Heart right ventricle (tissue), 16 donors: ENCODE data around the gene FAM20C. TPM values are rescaled to one million over a fixed set of nuclear protein-coding genes. Genes with fewer than 3 reads are reported as not detected.

Source experiments
- ATAC-seq, 8 donors: fragments of 200-7000 bp; cut with Tn5 transposase; one replicate each; pipeline ENCODE4 v1.9.1; 2020; ENCODE audit warnings: mild to moderate bottlenecking in 8 of 8, moderate library complexity in 8 of 8, moderate number of reproducible peaks in 1 of 8
- DNase-seq, 2 donors: peaks; one replicate each; pipeline ENCODE4 v3.0.0-alpha.2; 2020
- H3K27ac ChIP-seq, 10 donors: fragments of 200-600 bp; sonication (generic) in 2 of 10; one replicate each; pipeline versions ENCODE4 v1.5.0 to v1.8.0; 2020 to 2022; ENCODE audit warnings: mild to moderate bottlenecking in 3 of 10
- H3K27me3 ChIP-seq, 7 donors: fragments of 200-600 bp; one replicate each; pipeline ENCODE4 v1.8.0; 2021 to 2022; ENCODE audit warnings: mild to moderate bottlenecking in 2 of 7
- H3K36me3 ChIP-seq, 9 donors: fragments of 200-600 bp; sonication (generic) in 1 of 9; one replicate each; pipeline versions ENCODE4 v1.5.0 to v1.8.0; 2020 to 2022; ENCODE audit warnings: mild to moderate bottlenecking in 2 of 9
- H3K4me1 ChIP-seq, 9 donors: fragments of 200-600 bp; sonication (generic) in 1 of 9; one replicate each; pipeline versions ENCODE4 v1.5.0 to v1.8.0; 2020 to 2022; ENCODE audit warnings: mild to moderate bottlenecking in 4 of 9
- H3K4me3 ChIP-seq, 10 donors: fragments of 200-600 bp; sonication (generic) in 2 of 10; one replicate each; pipeline versions ENCODE4 v1.5.0 to v1.8.0; 2020 to 2022; ENCODE audit warnings: mild to moderate bottlenecking in 7 of 10, moderate library complexity in 2 of 10
- H3K9me3 ChIP-seq, 11 donors: fragments of 200-600 bp in 10 of 11; sonication (generic) in 2 of 11; one replicate each; pipeline versions ENCODE4 v1.5.0 to v1.8.0; 2013 to 2022; ENCODE audit warnings: mild to moderate bottlenecking in 2 of 11, control low read depth in 1 of 11, moderate library complexity in 1 of 11
- WGBS, 2 donors: extraction: QIAGEN DNeasy Blood & Tissue Kit; methylation state at CpG; one replicate each; pipeline ENCODE4 v1.1.7; 2013; ENCODE audit warnings: inconsistent platforms in 1 of 2; 5-methylcytosine and 5-hydroxymethylcytosine counted together
- intact Hi-C, 10 donors: fragments of 100-400 bp; cut with DNase I; formaldehyde crosslinking; loops; one replicate each; pipeline versions ENCODE4 v1.11.1 to v1.14.2; 2022
- polyA plus RNA-seq, 2 donors: library from polyadenylated mRNA; stranded (reverse); fragments of 200-250 nt; gene quantifications; one replicate each; pipeline ENCODE4 v1.2.3, GENCODE V29; 2013
- total RNA-seq, 10 donors: library from RNA; stranded (reverse); fragmentation: NEBNext Ultra II Directional in 3 of 10; extraction: Animal tissue kit (Norgen Biotek cat#: 25700) in 3 of 10; gene quantifications; one replicate each; pipeline versions ENCODE4 v1.2.1 to v1.2.4, GENCODE V29; 2021 to 2023
- TF ChIP-seq, protein P1 (sequence below), 9 donors: fragments of 200-600 bp; sonication (generic) in 2 of 9; IDR thresholded peaks; one replicate each; pipeline versions ENCODE4 v1.5.0 to v1.8.0; 2021 to 2022; ENCODE audit warnings: antibody characterized with exemption in 9 of 9, mild to moderate bottlenecking in 5 of 9, moderate library complexity in 1 of 9
- donor health status: Arrhythmogenic right ventricular cardiomyopathy.
- donor health status: ischemic (EF 13 %, LVEDD 7.1; RV severe dilation, severe dysfunction).
- donor health status: healthy with polysubstance abuse.
- donor health status: DM: no; HTN: yes; CAD: no.
- donor health status: DM: no; HTN: no; CAD: no.
- donor health status: ischemic (EF 25% LVEDD 6.9; RV normal size, moderate dysfunction).
- donor health status: ischemic (EF 25% LVEDD 5.7; RV mildly dilated, moderate dysfunction).
- donor health status: healthy.
- donor health status: DM: yes; HTN: yes; CAD: no.
- donor health status: Ischemic cardiomyopathy.
- donor health status: ischemic (EF 35%, LVEDD 5.7; RV mildly dilated, moderate dysfunction).
- donor health status: nonischemic (EF 11% LVEDD 7.7; RV severe dilation, severe dysfunction).
- donor health status: DM: yes; HTN: yes; CAD: no.
- donor health status: PGD.
- donor health status: ischemic (EF 29% LVEDD 5.4; RV normal size, mild dysfunction).
- donor health status: nonischemic (EF 23%, LVEDD 6.1; RV moderate dilation, normal function).

FAM20C gene
- total and polyA plus RNA-seq, 12 donors, result 12.4 to 59.8 (median 19.2) TPM

- no peaks in the 10 kb centered on the region for H3K36me3 ChIP-seq
- no peaks in the 10 kb centered on the region for H3K9me3 ChIP-seq
- H3K4me1 ChIP-seq, result peaks cover 0 to 19% (median 8%) of the 10 kb centered on the region in 9 donors
- TF ChIP-seq, protein P1, sequence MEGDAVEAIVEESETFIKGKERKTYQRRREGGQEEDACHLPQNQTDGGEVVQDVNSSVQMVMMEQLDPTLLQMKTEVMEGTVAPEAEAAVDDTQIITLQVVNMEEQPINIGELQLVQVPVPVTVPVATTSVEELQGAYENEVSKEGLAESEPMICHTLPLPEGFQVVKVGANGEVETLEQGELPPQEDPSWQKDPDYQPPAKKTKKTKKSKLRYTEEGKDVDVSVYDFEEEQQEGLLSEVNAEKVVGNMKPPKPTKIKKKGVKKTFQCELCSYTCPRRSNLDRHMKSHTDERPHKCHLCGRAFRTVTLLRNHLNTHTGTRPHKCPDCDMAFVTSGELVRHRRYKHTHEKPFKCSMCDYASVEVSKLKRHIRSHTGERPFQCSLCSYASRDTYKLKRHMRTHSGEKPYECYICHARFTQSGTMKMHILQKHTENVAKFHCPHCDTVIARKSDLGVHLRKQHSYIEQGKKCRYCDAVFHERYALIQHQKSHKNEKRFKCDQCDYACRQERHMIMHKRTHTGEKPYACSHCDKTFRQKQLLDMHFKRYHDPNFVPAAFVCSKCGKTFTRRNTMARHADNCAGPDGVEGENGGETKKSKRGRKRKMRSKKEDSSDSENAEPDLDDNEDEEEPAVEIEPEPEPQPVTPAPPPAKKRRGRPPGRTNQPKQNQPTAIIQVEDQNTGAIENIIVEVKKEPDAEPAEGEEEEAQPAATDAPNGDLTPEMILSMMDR (IDR thresholded peaks at IDR 0.05), result no peak
- intact Hi-C loops, result no loop called here
- no peak overlapping the region for H3K4me3 ChIP-seq
- H3K27me3 ChIP-seq, result peaks cover 0 to 6% (median 0%) of the 10 kb centered on the region in 7 donors
- WGBS, 2 donors, result 92 to 93% methylated on average over 33 of the region's 33 CpGs
- DNase-seq (no peak), ATAC-seq (no peak)
- H3K27ac ChIP-seq, result no peak overlapping the region
Observed at GRCh38 chr7:169276-170172, 22.8 kb upstream of the FAM20C start.

DNA sequence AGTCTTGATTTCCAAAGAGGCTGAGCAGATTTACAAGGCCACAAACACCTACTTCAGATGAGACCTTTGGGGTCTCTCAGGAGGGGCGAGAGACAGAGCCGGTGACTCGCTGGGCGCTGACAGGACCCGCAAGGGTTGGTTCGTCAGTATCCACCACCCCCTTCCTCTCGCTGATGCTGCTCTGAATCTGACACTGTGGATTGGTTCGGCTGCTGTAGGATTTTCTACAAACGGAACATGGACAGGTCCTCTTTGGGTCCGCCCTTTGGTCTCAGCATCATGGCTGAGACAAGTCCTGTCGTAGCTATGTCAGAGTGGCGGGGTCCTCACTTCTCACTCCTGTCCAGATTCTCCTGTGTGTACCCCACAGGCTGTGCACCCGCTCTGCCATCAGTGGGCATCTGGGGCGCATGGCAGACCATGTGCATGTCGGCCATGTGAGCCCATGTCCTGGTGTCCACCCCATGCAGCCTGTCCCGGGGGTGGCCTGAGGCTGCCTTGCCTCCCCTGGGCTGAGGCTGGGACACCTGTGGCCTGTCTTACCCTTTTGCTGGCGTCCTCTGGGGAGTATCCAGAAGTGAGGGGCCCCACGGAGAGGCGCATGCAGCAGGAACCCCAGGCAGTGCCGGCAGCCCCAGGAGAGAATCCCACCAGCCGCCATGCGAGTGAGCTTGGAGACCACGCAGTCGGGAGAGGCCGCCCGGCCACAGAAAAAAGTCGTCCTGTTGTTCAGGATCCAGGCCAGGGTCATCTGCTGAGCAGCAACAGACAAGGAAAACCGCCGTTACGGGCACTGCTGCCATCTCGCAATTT, 21.6 kb upstream of the FAM20C start:
- TF ChIP-seq, protein P1 (IDR thresholded peaks at IDR 0.05), result no peak
- no peaks in the 10 kb centered on the region for H3K36me3 ChIP-seq

DNA sequence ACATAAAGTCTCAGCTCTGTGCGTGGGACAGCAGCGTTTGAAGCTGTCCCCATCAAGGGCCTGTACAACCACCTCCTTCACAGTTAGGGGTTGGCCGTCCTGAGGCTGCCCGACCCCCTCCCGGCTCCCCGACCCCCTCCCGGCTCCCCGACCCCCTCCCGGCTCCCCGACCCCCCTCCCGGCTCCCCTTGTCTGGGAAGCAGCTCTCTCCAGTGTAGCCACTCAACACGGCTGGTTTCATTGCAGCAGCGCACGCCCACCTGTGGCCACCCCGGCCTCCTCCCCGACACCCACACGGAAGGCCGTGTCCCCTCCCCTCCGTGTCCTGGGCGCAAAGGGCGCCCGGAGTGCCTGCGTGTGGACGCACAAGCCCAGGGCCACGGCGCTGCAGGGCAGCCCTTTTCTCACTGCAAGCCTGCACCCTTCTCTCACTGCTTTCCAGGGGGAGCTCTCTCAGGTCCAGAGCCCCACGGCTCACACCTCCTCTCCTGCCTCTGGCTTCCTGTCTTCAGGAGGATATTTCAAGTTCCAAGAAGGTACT, 20.9 kb upstream of the FAM20C start:
- TF ChIP-seq, protein P1 (IDR thresholded peaks at IDR 0.05), result no peak
- Histone ChIP-seq H3K27ac (no peak overlapping the region), H3K9me3 (no peaks in the 10 kb centered on the region), H3K27me3 (peaks cover 0 to 4% (median 0%) of the 10 kb centered on the region in 7 donors), H3K4me1 (peaks cover 0 to 16% (median 10%) of the 10 kb centered on the region in 9 donors), H3K36me3 (no peaks in the 10 kb centered on the region), H3K4me3 (no peak overlapping the region)
- no peak for ATAC-seq
- intact Hi-C loops, result no loop called here
- 83 to 84% methylated on average over 25 to 27 of the region's 27 CpGs for WGBS, 2 donors
- no peak for DNase-seq

More for the DNA sequence above, 21.6 kb upstream of the FAM20C start:
- WGBS, 2 donors, result 92 to 94% methylated on average over 31 of the region's 31 CpGs
- DNase-seq (no peak), ATAC-seq (no peak)
- Histone ChIP-seq H3K4me3 (no peak overlapping the region), H3K27me3 (peaks cover 0 to 6% (median 0%) of the 10 kb centered on the region in 7 donors), H3K9me3 (no peaks in the 10 kb centered on the region), H3K27ac (no peak overlapping the region), H3K4me1 (peaks cover 0 to 19% (median 12%) of the 10 kb centered on the region in 9 donors)
- intact Hi-C loops, result no loop called here

DNA sequence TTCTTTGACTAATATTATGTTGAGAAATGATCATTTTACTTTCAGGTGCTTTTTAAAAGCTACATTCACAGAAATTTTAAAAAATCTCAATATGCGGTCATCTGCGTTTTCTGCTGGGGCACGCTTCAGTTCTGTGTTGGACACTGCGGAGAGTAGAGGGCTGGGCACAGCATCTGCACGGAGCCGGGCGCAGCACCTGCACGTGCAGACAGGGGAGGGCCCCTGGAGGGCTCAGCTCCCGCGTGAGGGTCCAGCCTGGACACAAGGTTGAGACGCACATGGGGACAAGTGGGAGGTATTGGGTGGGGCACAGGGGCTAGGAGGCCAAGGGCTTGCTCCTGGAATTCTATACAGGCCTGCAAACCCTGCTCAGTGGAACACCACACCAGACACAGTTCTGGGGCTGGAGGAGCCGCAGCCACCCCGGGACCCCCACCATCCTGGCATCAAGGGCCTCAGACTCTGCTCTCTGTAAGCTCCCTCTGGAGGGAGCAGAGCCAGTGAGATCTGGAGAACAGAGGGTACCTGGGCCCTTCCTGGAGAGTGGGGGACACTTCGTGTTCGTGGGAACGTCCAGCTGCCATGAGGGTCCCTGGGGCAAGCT, 20.4 kb upstream of the FAM20C start:
- Histone ChIP-seq H3K36me3 (no peaks in the 10 kb centered on the region), H3K4me3 (no peak overlapping the region), H3K27ac (no peak overlapping the region), H3K4me1 (peaks cover 0 to 11% (median 6%) of the 10 kb centered on the region in 9 donors), H3K27me3 (peaks cover 0 to 4% (median 0%) of the 10 kb centered on the region in 7 donors), H3K9me3 (no peaks in the 10 kb centered on the region)
- WGBS, 2 donors, result 94 to 95% methylated on average over 16 of the region's 16 CpGs
- intact Hi-C loops, result no loop called here
- TF ChIP-seq, protein P1 (IDR thresholded peaks at IDR 0.05), result no peak
- DNase-seq (no peak), ATAC-seq (no peak)
